ENCODE results near the gene HOXC13. TPM values are rescaled to one million over a fixed set of nuclear protein-coding genes. Genes with fewer than 3 reads are reported as not detected.

The HOXC13 gene
- total and polyA plus RNA-seq, 2 experiments from 2014 or later = 0.10 TPM; not detected in 1

DNA sequence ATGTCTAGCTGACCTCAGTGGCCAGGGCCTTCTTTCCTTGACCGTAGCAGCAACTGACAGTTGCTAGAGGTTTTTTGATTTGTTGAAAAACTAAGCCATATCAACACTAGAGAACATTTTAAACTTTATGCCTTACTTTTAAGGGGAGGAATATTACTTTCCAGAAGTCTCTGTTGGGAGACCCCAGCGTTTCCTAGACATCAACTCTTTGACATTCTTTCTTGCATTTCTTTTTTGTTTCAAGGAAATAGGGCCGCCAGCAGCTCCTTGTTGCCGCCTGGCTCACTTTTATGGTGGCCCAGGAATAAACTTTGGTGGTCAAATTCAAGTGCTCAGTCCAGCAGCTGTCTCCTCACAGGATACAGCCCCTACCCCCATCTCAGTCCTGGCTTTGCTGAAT is 31.8 kb downstream of the HOXC13 start (continued):
- TF ChIP-seq, protein P1, sequence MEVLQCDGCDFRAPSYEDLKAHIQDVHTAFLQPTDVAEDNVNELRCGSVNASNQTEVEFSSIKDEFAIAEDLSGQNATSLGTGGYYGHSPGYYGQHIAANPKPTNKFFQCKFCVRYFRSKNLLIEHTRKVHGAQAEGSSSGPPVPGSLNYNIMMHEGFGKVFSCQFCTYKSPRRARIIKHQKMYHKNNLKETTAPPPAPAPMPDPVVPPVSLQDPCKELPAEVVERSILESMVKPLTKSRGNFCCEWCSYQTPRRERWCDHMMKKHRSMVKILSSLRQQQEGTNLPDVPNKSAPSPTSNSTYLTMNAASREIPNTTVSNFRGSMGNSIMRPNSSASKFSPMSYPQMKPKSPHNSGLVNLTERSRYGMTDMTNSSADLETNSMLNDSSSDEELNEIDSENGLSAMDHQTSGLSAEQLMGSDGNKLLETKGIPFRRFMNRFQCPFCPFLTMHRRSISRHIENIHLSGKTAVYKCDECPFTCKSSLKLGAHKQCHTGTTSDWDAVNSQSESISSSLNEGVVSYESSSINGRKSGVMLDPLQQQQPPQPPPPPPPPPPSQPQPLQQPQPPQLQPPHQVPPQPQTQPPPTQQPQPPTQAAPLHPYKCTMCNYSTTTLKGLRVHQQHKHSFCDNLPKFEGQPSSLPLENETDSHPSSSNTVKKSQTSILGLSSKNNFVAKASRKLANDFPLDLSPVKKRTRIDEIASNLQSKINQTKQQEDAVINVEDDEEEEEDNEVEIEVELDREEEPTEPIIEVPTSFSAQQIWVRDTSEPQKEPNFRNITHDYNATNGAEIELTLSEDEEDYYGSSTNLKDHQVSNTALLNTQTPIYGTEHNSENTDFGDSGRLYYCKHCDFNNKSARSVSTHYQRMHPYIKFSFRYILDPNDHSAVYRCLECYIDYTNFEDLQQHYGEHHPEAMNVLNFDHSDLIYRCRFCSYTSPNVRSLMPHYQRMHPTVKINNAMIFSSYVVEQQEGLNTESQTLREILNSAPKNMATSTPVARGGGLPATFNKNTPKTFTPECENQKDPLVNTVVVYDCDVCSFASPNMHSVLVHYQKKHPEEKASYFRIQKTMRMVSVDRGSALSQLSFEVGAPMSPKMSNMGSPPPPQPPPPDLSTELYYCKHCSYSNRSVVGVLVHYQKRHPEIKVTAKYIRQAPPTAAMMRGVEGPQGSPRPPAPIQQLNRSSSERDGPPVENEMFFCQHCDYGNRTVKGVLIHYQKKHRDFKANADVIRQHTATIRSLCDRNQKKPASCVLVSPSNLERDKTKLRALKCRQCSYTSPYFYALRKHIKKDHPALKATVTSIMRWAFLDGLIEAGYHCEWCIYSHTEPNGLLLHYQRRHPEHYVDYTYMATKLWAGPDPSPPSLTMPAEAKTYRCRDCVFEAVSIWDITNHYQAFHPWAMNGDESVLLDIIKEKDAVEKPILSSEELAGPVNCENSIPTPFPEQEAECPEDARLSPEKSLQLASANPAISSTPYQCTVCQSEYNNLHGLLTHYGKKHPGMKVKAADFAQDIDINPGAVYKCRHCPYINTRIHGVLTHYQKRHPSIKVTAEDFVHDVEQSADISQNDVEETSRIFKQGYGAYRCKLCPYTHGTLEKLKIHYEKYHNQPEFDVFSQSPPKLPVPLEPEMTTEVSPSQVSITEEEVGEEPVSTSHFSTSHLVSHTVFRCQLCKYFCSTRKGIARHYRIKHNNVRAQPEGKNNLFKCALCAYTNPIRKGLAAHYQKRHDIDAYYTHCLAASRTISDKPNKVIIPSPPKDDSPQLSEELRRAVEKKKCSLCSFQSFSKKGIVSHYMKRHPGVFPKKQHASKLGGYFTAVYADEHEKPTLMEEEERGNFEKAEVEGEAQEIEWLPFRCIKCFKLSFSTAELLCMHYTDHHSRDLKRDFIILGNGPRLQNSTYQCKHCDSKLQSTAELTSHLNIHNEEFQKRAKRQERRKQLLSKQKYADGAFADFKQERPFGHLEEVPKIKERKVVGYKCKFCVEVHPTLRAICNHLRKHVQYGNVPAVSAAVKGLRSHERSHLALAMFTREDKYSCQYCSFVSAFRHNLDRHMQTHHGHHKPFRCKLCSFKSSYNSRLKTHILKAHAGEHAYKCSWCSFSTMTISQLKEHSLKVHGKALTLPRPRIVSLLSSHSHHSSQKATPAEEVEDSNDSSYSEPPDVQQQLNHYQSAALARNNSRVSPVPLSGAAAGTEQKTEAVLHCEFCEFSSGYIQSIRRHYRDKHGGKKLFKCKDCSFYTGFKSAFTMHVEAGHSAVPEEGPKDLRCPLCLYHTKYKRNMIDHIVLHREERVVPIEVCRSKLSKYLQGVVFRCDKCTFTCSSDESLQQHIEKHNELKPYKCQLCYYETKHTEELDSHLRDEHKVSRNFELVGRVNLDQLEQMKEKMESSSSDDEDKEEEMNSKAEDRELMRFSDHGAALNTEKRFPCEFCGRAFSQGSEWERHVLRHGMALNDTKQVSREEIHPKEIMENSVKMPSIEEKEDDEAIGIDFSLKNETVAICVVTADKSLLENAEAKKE (CRISPR knock-in tag; IDR thresholded peaks at IDR 0.05) = no peak
- TF ChIP-seq, protein P2, sequence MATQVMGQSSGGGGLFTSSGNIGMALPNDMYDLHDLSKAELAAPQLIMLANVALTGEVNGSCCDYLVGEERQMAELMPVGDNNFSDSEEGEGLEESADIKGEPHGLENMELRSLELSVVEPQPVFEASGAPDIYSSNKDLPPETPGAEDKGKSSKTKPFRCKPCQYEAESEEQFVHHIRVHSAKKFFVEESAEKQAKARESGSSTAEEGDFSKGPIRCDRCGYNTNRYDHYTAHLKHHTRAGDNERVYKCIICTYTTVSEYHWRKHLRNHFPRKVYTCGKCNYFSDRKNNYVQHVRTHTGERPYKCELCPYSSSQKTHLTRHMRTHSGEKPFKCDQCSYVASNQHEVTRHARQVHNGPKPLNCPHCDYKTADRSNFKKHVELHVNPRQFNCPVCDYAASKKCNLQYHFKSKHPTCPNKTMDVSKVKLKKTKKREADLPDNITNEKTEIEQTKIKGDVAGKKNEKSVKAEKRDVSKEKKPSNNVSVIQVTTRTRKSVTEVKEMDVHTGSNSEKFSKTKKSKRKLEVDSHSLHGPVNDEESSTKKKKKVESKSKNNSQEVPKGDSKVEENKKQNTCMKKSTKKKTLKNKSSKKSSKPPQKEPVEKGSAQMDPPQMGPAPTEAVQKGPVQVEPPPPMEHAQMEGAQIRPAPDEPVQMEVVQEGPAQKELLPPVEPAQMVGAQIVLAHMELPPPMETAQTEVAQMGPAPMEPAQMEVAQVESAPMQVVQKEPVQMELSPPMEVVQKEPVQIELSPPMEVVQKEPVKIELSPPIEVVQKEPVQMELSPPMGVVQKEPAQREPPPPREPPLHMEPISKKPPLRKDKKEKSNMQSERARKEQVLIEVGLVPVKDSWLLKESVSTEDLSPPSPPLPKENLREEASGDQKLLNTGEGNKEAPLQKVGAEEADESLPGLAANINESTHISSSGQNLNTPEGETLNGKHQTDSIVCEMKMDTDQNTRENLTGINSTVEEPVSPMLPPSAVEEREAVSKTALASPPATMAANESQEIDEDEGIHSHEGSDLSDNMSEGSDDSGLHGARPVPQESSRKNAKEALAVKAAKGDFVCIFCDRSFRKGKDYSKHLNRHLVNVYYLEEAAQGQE (IDR thresholded peaks at IDR 0.05; ENCODE audit: unreplicated experiment) = no peak

DNA sequence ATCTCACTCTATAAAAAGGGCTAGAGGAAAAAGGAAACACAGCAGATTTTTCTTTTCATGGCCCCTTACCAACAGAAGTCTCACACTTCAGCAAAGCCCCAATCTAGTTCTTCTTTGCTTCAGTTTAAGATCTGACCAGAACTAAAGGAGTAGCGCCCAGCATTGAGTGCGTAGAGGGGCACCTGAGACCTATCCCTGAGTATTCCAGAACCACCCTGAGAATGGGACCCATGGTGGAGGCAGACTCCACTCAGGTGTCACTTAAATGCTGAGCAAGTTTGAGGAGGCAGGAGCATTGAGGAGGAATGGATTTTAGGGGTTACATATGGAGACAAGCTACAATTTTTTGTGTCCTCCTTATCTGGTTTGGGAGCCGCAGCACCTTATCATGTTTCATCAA is 32.5 kb downstream of the HOXC13 start:
- H3K27ac ChIP-seq (ENCODE audit: low read depth) = no peak overlapping the region
- peaks cover 21% of the 10 kb centered on the region for H3K4me1 Mint-ChIP-seq
- TF ChIP-seq, protein P1 (CRISPR knock-in tag; IDR thresholded peaks at IDR 0.05) = no peak
- TF ChIP-seq EZH2 (IDR thresholded peaks at IDR 0.05; ENCODE audit: low read depth, unreplicated experiment) = peak; percentile 79
- no peaks in the 10 kb centered on the region; the same call in 1 of the 2 replicates for H3K36me3 ChIP-seq (ENCODE audit: insufficient read depth)
- peaks cover 99% of the 10 kb centered on the region for H3K27me3 Mint-ChIP-seq (ENCODE audit: insufficient read depth, low read depth, poor library complexity)
- no peaks in the 10 kb centered on the region for H3K36me3 Mint-ChIP-seq (ENCODE audit: low read depth)
- H3K4me3 Mint-ChIP-seq = no peak overlapping the region
- H3K4me3 ChIP-seq = no peak overlapping the region
- no peak overlapping the region for H2AFZ ChIP-seq
- peaks cover 13% of the 10 kb centered on the region; the same call in 1 of the 2 replicates for H3K4me1 ChIP-seq (ENCODE audit: insufficient read depth)
- H3K9me3 Mint-ChIP-seq = no peaks in the 10 kb centered on the region; the same call in 1 of the 3 replicates
- H3K9me2 ChIP-seq (ENCODE audit: insufficient read depth) = no peaks in the 10 kb centered on the region
- H3K79me2 ChIP-seq (replicated peaks; ENCODE audit: insufficient read depth) = no peaks in the 10 kb centered on the region
- H3K27ac Mint-ChIP-seq = no peak overlapping the region
- ATAC-seq = no peak
- peaks cover 51% of the 10 kb centered on the region for H4K20me1 ChIP-seq (replicated peaks; ENCODE audit: insufficient read depth)
- H3F3A ChIP-seq (replicated peaks; ENCODE audit: low read depth) = peaks cover 36% of the 10 kb centered on the region
- H3K4me2 ChIP-seq = no peak overlapping the region
- peaks cover 100% of the 10 kb centered on the region for H3K27me3 ChIP-seq (ENCODE audit: insufficient read depth)
- no peak for DNase-seq (ENCODE audit: low spot score)

Data from GM23338 (cell line).